ENCODE results near the gene CLEC10A.
"Not testable (repeated sequence)": the region's sequence is repeated elsewhere in the genome, so short reads cannot be mapped to it uniquely, and the experiment has no call there.

The CLEC10A gene

DNA sequence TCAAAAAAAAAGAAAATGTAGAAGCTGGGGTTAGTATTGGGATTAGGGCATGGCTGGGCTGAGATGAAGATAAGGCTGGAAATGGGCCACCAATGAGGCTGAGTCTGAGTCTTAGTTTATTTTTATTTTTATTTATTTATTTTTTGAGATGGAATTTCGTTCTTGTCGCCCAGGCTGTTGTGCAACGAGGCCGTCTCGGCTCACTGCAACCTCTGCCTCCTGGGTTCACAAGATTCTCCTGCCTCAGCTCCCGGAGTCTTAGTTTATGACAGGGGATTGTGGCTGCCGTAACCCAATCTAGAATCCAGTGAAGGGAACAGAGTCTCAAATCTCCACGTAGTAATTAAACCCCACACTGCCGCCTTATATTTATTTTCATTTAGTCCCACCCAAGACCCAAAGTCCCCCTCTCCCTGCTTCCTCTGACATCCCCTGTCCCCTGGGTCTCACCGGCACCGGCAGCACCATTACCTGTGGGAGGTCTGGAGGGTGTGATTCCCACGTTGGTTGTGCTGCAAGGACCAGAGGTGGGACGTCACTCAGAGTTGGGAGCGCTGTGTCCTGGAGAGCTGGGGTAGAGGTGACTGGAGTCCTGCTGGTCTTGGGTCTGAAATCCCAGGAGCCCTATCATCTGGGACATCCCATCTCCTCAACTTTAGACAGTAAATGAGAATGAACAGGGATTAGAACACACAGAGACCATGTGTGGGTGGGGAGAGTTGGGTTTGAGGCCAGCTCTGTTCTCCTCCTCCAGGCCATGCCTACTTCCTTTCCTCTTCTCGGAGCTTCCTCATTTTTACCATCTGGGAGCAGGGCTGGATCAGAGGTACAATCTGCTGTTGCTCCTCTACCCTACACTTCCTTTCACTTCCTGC lies at the start of gene CLEC10A:
CLEC10A (minus strand) TSS at position 671 of the 875 bp plus-strand sequence. CDS start 1,439 bp downstream, outside the sequence.
- Histone ChIP-seq H3K79me2 (ENCODE audit: insufficient read depth, low read length) (no peaks in the 10 kb centered on the region), H2AFZ (ENCODE audit: low read length) (no peak within 1 kb of the TSS), H3K27me3 (ENCODE audit: insufficient read depth, low read length, poor library complexity, severe bottlenecking) (no peaks in the 10 kb centered on the region), H3K9ac (ENCODE audit: low read depth, low read length, poor library complexity, severe bottlenecking) (no peak within 1 kb of the TSS), H3K4me2 (ENCODE audit: low read depth, low read length, poor library complexity, severe bottlenecking) (no peak within 1 kb of the TSS), H4K20me1 (ENCODE audit: insufficient read depth, low read length, poor library complexity, severe bottlenecking) (no peaks in the 10 kb centered on the region), H3K9me3 (ENCODE audit: insufficient read depth, low read depth, low read length) (no peaks in the 10 kb centered on the region), H3K4me1 (ENCODE audit: insufficient read depth, low read length, poor library complexity, severe bottlenecking) (peaks cover 4% of the 10 kb centered on the region), H3F3A (ENCODE audit: low read depth) (no peaks in the 10 kb centered on the region), H3K36me3 (ENCODE audit: insufficient read depth, low read length) (no peaks in the 10 kb centered on the region), H3K4me3 (ENCODE audit: low read length, poor library complexity, severe bottlenecking) (no peak within 1 kb of the TSS), H3K9me2 (replicated peaks; ENCODE audit: low read depth, low read length) (no peaks in the 10 kb centered on the region)
- TF ChIP-seq EZH2phosphoT487 (IDR thresholded peaks at IDR 0.05; ENCODE audit: borderline replicate concordance) (no peak), CTCF (conservative IDR thresholded peaks at IDR 0.05; ENCODE audit: low read length) (no peak)

DNA sequence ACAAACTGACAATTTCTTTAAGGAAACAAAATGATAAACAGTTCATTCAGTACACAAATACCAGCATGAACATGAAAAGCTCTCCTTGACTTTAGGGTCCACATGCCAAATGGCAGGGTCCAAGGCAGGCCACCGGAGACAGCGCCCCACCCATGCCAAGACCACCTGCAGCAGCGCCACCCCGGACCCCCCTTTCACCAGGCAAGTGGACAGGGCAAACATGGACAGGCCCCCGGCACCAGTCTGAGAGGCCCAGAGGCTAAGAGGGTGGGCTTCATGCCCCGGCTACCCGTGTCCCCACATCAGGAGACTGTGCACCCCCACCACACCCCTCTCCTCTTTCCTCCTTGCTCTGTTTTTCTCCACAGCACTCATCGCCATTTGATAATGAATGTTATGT lies 49.3 kb upstream of the CLEC10A start:
- no peaks in the 10 kb centered on the region for H3K79me2 ChIP-seq (ENCODE audit: insufficient read depth, low read length)
- no peak overlapping the region for H3K4me3 ChIP-seq (ENCODE audit: low read length, poor library complexity, severe bottlenecking)
- no peaks in the 10 kb centered on the region for H3K9me3 ChIP-seq (ENCODE audit: insufficient read depth, low read depth, low read length)
- no peaks in the 10 kb centered on the region for H3K36me3 ChIP-seq (ENCODE audit: insufficient read depth, low read length)
- H4K20me1 ChIP-seq (ENCODE audit: insufficient read depth, low read length, poor library complexity, severe bottlenecking): no peaks in the 10 kb centered on the region
- H3K9ac ChIP-seq (ENCODE audit: low read depth, low read length, poor library complexity, severe bottlenecking): no peak overlapping the region
- H3F3A ChIP-seq (ENCODE audit: low read depth): no peaks in the 10 kb centered on the region
- no peak overlapping the region for H3K4me2 ChIP-seq (ENCODE audit: low read depth, low read length, poor library complexity, severe bottlenecking)
- TF ChIP-seq CTCF (conservative IDR thresholded peaks at IDR 0.05; ENCODE audit: low read length): no peak
- TF ChIP-seq EZH2phosphoT487 (IDR thresholded peaks at IDR 0.05; ENCODE audit: borderline replicate concordance): no peak
- no peaks in the 10 kb centered on the region for H3K27me3 ChIP-seq (ENCODE audit: insufficient read depth, low read length, poor library complexity, severe bottlenecking)
- no peaks in the 10 kb centered on the region for H3K4me1 ChIP-seq (ENCODE audit: insufficient read depth, low read length, poor library complexity, severe bottlenecking)
- no peaks in the 10 kb centered on the region for H3K9me2 ChIP-seq (replicated peaks; ENCODE audit: low read depth, low read length)
- H2AFZ ChIP-seq (ENCODE audit: low read length): no peak overlapping the region

- Histone ChIP-seq H3F3A (ENCODE audit: low read depth) (no peaks in the 10 kb centered on the region), H3K4me3 (ENCODE audit: low read length, poor library complexity, severe bottlenecking) (no peak overlapping the region), H4K20me1 (ENCODE audit: insufficient read depth, low read length, poor library complexity, severe bottlenecking) (no peaks in the 10 kb centered on the region), H3K4me1 (ENCODE audit: insufficient read depth, low read length, poor library complexity, severe bottlenecking) (no peaks in the 10 kb centered on the region), H3K9me3 (ENCODE audit: insufficient read depth, low read depth, low read length) (no peaks in the 10 kb centered on the region), H3K9me2 (replicated peaks; ENCODE audit: low read depth, low read length) (no peaks in the 10 kb centered on the region), H3K4me2 (ENCODE audit: low read depth, low read length, poor library complexity, severe bottlenecking) (no peak overlapping the region), H2AFZ (ENCODE audit: low read length) (no peak overlapping the region), H3K9ac (ENCODE audit: low read depth, low read length, poor library complexity, severe bottlenecking) (no peak overlapping the region), H3K79me2 (ENCODE audit: insufficient read depth, low read length) (no peaks in the 10 kb centered on the region), H3K36me3 (ENCODE audit: insufficient read depth, low read length) (no peaks in the 10 kb centered on the region), H3K27me3 (ENCODE audit: insufficient read depth, low read length, poor library complexity, severe bottlenecking) (no peaks in the 10 kb centered on the region)
- TF ChIP-seq EZH2phosphoT487 (IDR thresholded peaks at IDR 0.05; ENCODE audit: borderline replicate concordance) (no peak), CTCF (conservative IDR thresholded peaks at IDR 0.05; ENCODE audit: low read length) (no peak)
These were observed 48.1 kb upstream of the CLEC10A start for GRCh38 chr17:7128160-7128559.

DNA sequence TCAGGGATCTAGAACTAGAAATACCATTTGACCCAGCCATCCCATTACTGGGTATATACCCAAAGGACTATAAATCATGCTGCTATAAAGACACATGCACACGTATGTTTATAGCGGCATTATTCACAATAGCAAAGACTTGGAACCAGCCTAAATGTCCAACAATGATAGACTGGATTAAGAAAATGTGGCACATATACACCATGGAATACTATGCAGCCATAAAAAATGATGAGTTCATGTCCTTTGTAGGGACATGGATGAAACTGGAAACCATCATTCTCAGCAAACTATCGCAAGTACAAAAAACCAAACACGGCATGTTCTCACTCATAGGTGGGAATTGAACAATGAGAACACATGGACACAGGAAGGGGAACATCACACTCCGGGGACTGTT lies 47.5 kb upstream of the CLEC10A start:
- not testable (repeated sequence) for H3K9ac ChIP-seq (ENCODE audit: low read depth, low read length, poor library complexity, severe bottlenecking); H3F3A ChIP-seq (ENCODE audit: low read depth); H2AFZ ChIP-seq (ENCODE audit: low read length); H3K4me2 ChIP-seq (ENCODE audit: low read depth, low read length, poor library complexity, severe bottlenecking); H3K36me3 ChIP-seq (ENCODE audit: insufficient read depth, low read length); H4K20me1 ChIP-seq (ENCODE audit: insufficient read depth, low read length, poor library complexity, severe bottlenecking); H3K4me3 ChIP-seq (ENCODE audit: low read length, poor library complexity, severe bottlenecking); H3K9me3 ChIP-seq (ENCODE audit: insufficient read depth, low read depth, low read length); H3K9me2 ChIP-seq (replicated peaks; ENCODE audit: low read depth, low read length); H3K27me3 ChIP-seq (ENCODE audit: insufficient read depth, low read length, poor library complexity, severe bottlenecking); H3K79me2 ChIP-seq (ENCODE audit: insufficient read depth, low read length); H3K4me1 ChIP-seq (ENCODE audit: insufficient read depth, low read length, poor library complexity, severe bottlenecking)

DNA sequence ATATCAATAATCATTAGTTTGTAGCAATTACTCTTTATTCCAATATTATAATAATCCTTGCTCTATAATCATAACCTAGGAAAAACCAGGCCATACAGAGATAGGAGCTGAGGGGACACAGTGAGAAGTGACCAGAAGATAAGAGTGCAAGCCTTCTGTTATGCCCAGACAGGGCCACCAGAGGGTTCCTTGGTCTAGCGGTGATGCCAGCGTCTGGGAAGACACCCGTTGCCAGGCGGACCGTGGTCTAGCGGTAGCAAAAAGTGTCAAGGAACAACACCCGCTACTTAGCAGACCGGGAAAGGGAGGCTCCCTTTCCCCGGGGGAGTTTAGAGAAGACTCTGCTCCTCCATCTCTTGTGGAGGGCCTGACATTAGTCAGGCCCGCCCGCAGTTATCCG lies 46.3 kb upstream of the CLEC10A start:
- H3F3A ChIP-seq (ENCODE audit: low read depth); H3K4me2 ChIP-seq (ENCODE audit: low read depth, low read length, poor library complexity, severe bottlenecking); H3K4me3 ChIP-seq (ENCODE audit: low read length, poor library complexity, severe bottlenecking); H3K9me2 ChIP-seq (replicated peaks; ENCODE audit: low read depth, low read length); H4K20me1 ChIP-seq (ENCODE audit: insufficient read depth, low read length, poor library complexity, severe bottlenecking); H3K4me1 ChIP-seq (ENCODE audit: insufficient read depth, low read length, poor library complexity, severe bottlenecking); H3K27me3 ChIP-seq (ENCODE audit: insufficient read depth, low read length, poor library complexity, severe bottlenecking); H3K9me3 ChIP-seq (ENCODE audit: insufficient read depth, low read depth, low read length); H3K79me2 ChIP-seq (ENCODE audit: insufficient read depth, low read length); H2AFZ ChIP-seq (ENCODE audit: low read length); H3K36me3 ChIP-seq (ENCODE audit: insufficient read depth, low read length); H3K9ac ChIP-seq (ENCODE audit: low read depth, low read length, poor library complexity, severe bottlenecking): not testable (repeated sequence)
